HG03378 (cell line): Measurements from ENCODE around the gene WWOX.

Experiments
- ATAC-seq: cut with Tn5 transposase; IDR thresholded peaks from one replicate; pipeline ENCODE4 v1.9.1; 2021; ENCODE audit warnings: mild to moderate bottlenecking, moderate library complexity; ENCODE audit not compliant: unreplicated experiment

WWOX gene

DNA sequence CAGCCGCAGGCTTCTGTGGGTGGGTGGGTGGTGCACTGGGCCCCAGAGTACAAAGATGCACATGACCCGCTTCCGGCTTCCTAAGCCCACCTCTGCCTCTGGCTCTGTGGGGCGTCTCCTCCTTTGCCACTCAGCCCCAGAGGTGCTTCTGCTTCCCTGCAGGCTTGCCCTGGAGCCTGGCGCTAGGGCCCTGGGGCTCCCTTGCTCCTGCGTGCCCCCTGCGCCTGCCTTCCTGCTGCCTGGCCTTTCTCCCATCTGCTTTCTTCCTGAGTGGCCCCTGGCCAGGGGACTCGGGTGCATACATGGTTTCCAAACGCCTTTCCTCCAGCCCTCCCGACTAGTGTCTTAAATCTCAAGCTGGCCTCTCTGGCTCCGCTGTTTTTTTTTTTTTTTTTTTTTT, 3.4 kb downstream of the WWOX start:
- ATAC-seq = no peak

DNA sequence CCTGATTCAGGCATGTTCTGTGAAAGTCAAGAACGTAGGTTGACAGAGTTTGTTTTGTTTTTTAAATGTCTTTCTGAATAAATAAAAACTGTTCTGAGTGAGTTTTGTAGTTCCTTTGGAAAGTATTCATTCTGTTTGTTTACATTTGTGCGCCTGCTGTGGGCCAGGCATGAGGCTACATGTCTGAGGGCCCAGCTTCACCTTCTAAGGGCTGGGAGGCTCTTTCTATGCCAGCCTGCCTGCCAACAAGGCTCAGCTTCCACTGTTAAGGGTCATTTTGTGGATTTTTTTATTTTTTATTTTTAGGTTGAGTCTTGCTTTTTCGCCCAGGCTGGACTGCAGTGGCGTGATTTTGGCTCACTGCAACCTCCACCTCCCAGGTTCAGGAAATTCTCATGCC, 6.1 kb downstream of the WWOX start:
- ATAC-seq = no peak

DNA sequence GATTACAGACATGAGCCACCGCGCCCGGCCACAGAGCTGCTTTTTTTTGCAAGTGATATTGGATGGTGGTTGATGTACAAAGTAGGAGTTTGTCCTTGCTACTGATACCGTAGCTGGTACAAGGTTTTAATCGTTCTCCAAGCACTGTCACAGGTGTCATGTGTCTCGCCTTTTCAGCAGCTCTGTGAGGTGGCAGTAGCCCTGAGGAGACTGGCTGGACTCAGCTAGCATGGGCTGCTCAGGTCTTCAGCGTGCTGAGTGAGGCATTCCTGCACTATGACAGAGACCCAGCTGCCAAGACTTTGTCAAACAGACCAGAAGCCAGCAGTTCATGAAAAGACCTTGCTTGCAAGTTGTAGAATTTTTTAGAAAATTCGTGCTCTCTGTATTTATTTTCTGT, 7.2 kb downstream of the WWOX start:
- no peak for ATAC-seq

DNA sequence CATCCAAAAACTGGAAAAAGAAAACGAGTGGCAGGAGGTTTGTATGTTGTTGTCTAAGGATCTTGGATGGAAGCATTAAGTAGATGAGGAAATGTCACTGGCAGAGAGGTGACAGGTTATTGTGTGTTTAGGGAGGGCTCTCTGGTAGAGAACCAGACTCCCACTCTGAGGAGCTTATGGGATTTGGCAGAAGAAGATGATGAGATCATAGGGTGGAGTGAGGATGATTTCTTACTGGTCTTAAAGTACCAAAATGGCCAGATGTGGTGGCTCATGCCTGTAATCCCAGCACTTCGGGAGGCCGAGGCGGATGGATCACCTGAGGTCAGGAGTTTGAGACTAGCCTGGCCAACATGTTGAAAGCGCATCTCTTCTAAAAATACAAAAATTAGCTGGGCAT, 9.0 kb downstream of the WWOX start:
- ATAC-seq = no peak

DNA sequence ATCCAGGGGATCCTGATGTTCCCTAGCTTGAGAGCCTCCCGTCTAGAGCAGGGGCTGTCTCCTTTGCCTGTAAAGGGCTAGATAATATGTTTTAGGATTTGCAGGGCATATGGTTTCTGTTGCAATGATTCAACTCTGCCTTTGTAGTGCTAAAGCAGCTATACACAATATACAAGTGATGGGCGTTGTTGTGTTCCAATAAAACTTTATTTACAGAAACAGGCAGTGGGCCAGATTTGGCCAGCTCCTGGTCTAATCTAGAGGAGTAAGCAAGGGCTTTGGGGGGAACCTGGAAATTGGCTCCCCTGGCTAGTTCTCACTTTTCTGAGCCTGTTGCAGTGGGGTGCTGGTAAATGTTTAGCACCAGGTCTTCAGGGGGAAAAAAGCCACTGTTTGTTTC, 13.8 kb downstream of the WWOX start:
- ATAC-seq = no peak

DNA sequence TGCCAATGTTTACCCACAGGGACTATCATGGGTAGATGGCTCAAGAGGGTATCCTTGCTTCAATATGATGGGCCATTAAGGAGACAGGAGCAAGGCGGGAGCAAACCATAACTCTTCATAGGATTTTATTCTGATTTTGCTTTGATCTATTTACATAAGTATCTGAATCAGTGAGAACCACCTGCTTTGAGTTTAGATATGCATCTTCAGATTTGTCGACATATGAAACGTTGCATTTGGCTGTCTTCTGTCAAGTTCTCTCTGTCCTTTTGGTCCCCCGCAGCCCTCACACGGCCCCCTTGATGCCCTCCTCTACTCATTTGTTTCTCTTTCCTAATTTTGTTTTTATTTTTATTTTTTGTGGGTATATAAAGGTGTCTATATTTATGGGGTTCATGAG, 16.2 kb downstream of the WWOX start:
- ATAC-seq = no peak

DNA sequence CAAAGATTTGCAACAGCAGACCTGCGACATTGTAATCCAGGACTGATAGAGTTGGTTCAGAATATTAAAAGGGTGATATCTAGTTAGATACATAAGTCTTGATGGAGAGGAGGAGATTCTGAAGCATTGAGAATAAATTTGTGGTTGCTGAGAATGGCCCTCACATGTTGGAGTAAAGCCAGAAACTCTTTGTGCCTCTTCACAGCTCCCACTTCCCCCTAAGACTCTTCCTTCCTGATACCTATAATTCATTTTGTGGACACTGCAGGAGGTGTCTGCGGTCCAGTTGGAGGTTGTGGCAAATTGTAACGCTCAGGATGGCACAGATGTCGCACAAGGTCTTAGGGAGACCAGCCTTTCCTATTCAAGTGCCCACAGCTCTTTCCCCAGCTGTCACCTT, 17.5 kb downstream of the WWOX start:
- ATAC-seq = no peak

DNA sequence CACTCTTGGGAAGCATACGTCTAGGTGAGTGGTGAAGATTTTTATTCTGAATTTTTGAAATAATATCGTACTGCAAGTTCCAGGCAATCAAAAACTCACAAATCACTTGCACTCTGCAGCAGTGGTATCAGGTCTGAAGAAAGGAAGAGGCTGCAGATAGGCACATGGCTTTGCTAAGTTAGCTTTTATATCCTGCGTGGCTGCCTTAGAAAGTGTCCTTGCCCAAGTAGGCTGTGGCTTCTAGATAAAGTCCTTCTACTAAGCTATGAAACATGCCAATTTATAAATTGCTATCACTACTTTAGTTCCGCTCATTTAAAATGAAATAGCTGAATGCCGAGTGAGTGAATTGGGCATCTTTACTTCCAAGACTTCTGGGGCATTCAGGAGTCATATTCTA, 17.9 kb downstream of the WWOX start:
- no peak for ATAC-seq

DNA sequence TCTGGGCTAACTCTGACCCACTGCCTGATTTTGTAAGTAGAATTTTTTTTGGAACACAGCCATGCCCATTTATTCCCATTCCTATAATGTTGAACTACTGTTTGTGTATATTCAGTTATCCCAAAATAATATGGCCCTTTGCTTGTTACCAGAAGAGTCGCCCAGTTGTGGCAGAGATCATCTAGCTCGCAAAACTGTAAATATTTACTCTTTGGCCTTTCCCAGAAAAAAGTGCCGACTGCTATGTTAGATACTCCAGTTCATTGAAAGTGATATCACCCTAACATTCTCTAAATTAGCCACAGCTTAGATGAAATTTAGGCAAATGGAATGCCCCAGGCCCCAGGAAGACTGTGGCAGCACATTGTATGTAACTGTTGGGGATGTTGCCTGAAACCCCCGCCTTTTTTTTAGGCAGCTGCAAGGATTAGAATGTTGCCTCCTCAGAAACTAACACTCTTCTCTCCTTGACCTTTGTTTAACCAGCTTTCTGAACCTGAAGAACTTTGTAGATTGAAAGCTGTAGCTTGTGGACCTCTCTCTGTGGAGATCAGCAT, 19.1 kb downstream of the WWOX start:
- no peak for ATAC-seq

DNA sequence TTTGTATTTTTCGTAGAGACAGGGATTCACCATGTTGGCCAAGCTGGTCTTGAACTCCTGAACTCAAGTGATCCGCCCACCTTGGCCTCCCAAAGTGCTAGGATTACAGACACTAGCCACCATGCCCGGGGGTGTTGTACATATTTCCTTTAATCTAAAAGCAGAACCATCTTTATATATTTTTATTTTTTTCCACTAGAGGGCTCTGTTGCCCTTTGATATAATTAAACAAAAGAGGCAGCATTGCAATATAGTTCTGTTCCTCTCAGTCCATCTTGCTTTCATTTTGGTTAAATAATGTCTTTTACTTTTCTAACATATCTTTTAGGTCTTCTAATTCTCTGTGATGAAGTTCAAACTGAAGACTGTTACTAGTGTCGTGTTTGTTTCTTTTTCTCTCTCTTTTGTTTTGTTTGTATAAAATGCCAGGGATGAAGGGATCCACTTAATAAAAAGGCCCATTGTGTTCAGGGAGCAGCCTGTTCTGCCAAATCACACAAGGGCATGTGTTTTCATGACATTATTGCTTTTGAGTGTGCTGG, 23.4 kb downstream of the WWOX start:
- peak; percentile 88 for ATAC-seq

DNA sequence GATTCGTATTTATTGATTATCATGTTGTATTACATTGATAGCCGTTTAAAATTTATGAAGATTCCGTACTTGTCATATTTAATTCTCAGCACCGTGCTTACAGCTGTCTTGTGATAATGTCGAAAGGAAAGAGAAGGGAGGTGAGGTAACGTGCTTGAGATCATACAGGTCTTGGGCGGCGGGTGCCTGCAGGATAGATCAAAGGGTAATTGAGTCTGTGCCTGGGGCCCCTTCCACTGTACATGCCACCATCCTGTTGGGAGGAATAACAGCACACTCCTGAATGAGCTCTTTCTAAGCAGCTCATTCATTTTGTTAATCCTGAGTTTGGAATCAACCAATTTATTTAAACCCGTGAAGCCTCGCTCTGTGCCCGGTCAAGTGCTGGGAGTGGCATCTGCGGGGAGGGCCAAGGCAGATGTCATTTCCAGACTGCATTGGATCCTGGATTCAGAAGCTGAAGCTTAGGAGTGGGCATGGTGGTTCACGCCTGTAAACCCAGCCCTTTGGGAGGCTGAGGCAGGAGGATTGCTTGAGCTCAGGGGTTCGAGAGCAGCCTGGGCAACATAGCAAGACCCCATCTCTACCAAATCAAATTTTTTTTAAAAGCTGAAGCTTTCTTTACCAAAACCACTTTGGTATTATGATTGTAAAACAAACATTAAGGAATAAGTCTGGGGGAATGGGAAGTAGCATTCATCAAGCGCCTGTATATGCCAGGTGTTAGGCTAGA, 25.8 kb downstream of the WWOX start:
- ATAC-seq = no peak

DNA sequence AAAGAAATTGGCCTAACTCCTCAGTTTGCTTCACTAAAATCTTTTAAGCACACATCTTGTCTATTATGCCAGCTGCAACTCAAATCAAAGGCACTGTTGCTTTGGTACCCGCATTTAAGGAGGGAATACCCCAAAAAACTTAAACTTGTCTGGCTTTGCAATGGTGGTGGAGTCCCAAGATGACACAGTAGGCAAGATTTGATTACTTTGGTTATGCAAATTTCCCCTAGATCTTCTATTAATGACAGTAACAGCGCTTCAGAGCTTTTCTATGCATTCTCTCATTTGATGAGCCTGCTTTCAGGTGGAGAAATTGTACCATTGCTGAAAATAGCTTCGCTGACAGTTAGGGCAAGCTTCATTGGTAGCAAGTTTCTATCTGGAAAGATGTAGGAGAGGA, 27.2 kb downstream of the WWOX start:
- ATAC-seq = no peak

DNA sequence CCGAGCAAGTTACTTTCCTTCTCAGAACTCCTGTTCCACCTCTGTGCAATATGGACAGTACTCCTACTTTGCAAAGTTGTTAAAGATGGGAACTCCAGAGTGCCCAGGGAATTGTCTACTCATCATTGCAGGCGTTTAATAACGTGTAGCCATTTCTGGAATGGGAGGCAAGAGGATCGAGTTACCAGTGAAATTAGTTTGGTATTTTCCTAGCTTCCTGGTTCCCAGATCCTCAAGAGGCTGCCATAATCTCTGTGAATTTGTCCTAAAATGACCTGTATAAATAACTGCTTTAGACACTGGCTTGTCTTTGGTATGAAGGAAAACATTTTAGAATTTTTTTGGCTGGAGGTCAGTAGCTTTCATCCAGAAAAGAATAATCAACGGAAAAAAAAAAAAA, 27.7 kb downstream of the WWOX start:
- ATAC-seq = no peak

DNA sequence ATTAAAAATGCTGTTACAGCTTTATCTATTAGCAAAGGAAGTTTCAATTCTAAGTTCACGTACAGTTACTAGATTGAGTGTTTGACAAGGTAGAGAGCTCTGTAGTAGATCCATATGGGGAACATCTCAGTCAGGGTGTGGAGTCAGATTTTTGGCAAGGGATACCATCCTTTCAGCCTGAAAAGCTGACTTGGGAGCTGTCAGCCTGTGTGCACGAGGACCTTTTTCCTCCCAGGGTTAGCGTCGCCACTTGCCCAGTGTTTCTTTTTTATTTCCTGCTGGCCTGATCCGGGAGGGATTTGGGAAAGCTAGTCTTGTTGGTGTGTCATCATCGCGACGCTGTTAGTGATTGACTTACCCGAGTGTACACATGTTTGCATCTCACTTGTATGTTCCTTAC, 29.5 kb downstream of the WWOX start:
- ATAC-seq = no peak

DNA sequence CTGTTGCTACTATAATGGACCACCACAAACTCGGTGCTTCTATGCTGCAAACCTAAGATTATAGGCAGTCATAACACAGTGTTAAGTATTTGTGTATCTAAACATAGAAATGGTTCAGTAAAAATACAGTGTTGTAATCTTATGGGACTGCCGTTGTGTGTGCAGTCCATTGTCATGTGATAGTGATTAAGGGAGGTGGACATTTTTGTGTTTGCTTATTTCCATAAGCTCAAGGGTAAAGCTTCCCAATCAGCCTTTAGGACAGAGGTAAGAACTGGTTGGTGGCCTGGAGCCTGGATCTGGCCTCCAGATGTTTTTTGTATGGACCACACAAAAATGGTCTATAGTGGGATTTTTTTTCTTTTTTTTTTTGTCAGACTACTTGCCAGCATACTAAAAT, 29.9 kb downstream of the WWOX start:
- no peak for ATAC-seq

DNA sequence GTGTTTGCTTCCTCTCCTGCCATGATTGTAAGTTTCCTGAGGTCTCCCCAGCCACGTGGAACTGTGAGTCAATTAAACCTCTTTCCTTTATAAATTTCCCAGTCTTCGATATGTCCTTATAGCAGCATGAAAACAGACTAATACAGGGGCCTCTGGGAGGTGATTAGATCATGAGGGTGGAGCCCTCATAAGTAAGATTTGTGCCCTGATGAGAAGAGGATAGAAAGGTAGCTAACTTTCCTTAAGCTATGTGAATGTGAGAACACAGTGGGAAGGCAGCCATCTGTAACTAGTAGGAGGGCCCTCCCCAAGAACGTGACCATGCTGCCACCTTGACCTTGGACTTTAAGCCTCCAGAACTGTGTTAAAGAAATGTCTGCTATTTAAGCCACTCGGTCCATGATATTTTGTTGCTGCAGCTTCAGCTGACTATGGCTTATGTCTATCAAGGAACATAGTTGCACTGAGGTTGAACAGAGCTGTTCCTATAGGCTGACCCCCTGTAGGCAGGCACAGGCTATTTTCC, 30.7 kb downstream of the WWOX start:
- ATAC-seq = no peak

DNA sequence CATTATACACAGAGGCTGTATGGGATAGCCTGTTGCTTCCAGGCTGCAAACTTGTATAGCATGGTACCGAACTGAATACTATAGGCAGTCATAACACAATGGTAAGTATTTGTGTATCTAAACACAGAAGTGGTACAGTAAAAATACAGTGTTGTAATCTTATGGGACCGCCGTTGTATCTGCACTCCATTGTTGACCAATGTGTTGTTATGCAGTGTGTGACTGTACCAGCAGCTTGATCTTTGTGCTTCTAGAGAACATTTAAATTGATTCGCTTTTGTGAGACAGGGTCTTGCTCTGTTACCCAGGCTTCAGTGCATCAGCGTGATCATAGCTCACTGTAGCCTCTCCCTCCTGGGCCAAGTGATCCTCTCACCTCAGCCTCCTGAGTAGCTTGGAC, 31.5 kb downstream of the WWOX start:
- no peak for ATAC-seq

DNA sequence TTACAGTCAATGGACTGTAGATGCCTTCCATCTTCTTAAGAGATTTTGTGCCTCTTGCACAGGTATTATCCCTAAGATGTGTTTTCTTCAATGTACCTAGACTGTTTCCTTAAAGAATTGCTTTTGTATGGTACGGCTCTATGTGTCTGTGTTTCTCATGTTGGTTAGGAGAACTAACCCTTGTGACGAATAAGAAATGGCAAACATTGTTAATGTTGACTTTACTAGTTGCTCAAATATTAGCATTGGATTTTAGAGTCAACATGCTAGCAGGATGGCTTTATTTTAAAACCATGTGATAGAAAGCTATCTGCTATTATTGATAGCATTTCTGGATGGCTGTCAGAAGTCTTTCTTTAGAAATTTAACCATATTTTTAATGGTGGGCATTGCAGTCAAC, 34.5 kb downstream of the WWOX start:
- ATAC-seq = no peak

DNA sequence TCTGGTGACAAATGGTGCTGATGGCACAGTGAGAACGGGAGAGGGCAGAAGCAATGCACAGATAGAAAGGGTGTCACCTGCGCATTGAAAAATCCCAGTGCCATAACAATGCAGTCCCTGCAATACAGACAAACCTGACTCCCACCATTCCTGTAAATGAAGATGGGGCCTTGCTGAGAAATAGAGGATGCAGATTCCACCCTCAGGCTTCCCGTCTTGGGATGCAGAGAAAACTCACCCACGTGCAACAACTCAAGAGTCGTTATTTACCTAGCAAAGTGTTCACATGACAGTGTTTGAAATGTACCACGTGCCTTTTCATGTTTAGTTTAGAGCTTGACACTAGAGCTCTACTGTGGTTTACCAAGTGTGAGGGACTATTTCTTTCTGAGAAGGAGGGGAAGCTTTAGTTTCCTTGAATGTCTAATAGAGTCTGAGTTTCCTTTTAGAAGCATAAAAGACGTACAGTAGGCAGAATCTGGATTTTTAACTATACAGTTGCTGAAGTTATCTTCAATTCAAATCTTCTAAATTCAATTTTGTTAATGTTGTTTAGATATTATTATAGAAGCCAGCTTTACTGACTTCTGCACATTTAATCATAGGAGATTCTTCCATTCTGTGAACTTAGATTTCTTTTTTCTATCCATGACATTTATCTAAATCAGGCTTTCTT, 35.6 kb downstream of the WWOX start:
- no peak for ATAC-seq

DNA sequence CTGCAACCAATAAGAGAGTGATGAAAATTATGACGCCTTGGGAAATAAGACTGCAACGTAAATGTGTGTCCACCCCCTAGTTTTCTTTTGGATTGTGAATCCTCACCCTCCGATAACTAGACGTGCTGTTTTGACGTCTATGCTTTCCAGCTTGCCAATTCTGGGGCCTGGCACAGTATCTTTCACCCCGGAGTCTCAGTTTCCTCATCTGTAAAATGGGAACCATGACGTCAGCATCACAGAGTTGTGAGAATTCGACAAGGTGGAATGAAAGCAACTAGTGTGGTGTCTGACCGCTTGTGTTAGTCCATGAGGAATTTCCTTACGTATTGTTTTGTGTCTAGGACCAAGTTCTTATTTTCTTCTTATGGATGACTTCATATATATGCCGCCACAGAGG, 37.7 kb downstream of the WWOX start:
- no peak for ATAC-seq

DNA sequence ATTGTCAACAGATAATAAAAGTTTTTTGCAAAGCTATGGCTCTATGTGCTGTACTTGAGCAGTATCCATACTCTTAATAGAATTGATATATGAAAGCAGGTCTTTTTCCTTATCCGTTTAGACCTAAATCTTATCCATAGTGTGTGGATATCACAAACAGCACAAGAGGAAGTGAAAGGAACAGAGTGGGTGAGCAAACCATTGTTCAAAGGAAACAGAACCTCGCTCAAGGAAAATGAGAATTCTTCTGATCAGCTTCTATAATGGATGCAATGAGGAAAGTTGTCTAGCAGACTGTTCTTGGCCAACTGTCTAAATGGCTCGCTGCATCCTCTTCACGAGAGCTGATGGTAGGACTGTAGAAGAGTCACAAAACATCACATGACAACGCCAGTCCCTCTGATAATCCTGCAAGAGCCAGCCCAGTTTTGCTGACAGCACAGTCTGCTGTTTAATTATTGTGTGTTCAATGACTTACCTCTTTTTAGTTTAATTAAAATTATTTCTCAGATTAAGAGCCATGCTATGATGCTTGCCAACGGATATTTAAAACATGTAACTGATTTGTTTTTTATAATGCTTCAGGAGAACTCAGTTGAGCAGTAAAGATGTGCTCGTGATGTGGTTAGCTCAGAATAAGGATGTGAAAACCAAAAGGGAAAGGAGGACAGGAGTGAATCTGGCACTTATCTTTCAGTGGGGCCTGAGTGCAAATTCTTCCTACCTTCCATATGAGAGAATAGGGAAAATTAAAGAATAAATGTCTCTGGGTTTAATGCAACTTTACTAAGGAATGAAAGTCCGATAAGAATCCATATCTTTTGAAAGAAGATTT, 38.5 kb downstream of the WWOX start:
- ATAC-seq = no peak
